H1 (cell line): ENCODE data around the gene MPLKIP. TPM values are rescaled to one million over a fixed set of nuclear protein-coding genes. Genes with fewer than 3 reads are reported as not detected.

Experiments
- CTCF ChIA-PET: fragments of 300-600 bp; sonication (Branson Sonifier 250); formaldehyde crosslinking; loops from one replicate; lab custom pipeline; 2021; ENCODE audit not compliant: partially characterized antibody; lab: Charles Lee
- POLR2A ChIA-PET: fragments of 300-600 bp; sonication (Branson Sonifier 250); formaldehyde crosslinking; loops from one replicate; lab custom pipeline; 2021; ENCODE audit warnings: inconsistent platforms; ENCODE audit not compliant: partially characterized antibody; lab: Charles Lee
- DNase-seq, 2 experiments: peaks; one replicate each; pipeline versions ENCODE4 v3.0.0 to v3.0.0-alpha.2; 2010 to 2022; ENCODE audit warnings: low spot score in 2 of 2, low read depth in 1 of 2, mixed read lengths in 1 of 2
- FAIRE-seq: peaks from 2 replicates; lab custom pipeline; 2011; peaks lifted over from hg19 to GRCh38; lab: Jason Lieb, UNC
- H2AFZ ChIP-seq: 2 replicates; pipeline ENCODE4 v1.8.1; 2012; ENCODE audit warnings: low read length, inconsistent platforms
- H2AK5ac ChIP-seq: 2 replicates; pipeline ENCODE4 v1.6.1; 2013; ENCODE audit warnings: low read depth, low read length
- H2BK120ac ChIP-seq: replicated peaks from 2 replicates; pipeline ENCODE3; 2013; ENCODE audit warnings: low read depth, low read length, inconsistent platforms
- H2BK12ac ChIP-seq: 2 replicates; pipeline ENCODE4 v1.6.1; 2013; ENCODE audit warnings: low read depth, low read length
- H2BK15ac ChIP-seq: 2 replicates; pipeline ENCODE4 v1.6.1; 2013; ENCODE audit warnings: low read length
- H2BK20ac ChIP-seq: 2 replicates; pipeline ENCODE4 v1.6.1; 2013; ENCODE audit warnings: low read length
- H2BK5ac ChIP-seq: 2 replicates; pipeline ENCODE4 v1.6.1; 2013; ENCODE audit warnings: low read depth, low read length
- H3K14ac ChIP-seq: 2 replicates; pipeline ENCODE4 v1.6.1; 2013; ENCODE audit warnings: inconsistent platforms; ENCODE audit not compliant: insufficient read length
- H3K18ac ChIP-seq: 2 replicates; pipeline ENCODE4 v1.6.1; 2013; ENCODE audit warnings: low read length; ENCODE audit errors: extremely low read depth
- H3K23ac ChIP-seq: 2 replicates; pipeline ENCODE4 v1.6.1; 2013; ENCODE audit warnings: inconsistent platforms; ENCODE audit not compliant: insufficient read length
- H3K23me2 ChIP-seq: 2 replicates; pipeline ENCODE4 v1.6.1; 2013; ENCODE audit warnings: low read depth, low read length
- H3K27ac ChIP-seq: 2 replicates; pipeline ENCODE4 v1.6.1; 2011; ENCODE audit warnings: low read depth, low read length, inconsistent platforms
- H3K27me3 ChIP-seq, 4 experiments: replicated peaks in 1 of 4; 1 replicate in 1 of 4; 2 replicates in 3 of 4; pipeline versions ENCODE4 v1.6.1 to v1.8.1; 2011 to 2013; ENCODE audit warnings: low read length in 3 of 4, mild to moderate bottlenecking in 3 of 4, inconsistent platforms in 2 of 4, mixed read lengths in 2 of 4, moderate library complexity in 1 of 4; ENCODE audit not compliant: control insufficient read depth in 3 of 4, insufficient read depth in 3 of 4; ENCODE audit errors: extremely low read depth in 1 of 4
- H3K36me3 ChIP-seq, 4 experiments: 2 replicates each; pipeline versions ENCODE4 v1.6.1 to v1.8.1; 2011 to 2013; ENCODE audit warnings: mild to moderate bottlenecking in 4 of 4, low read length in 3 of 4, moderate library complexity in 2 of 4, control low read depth in 1 of 4, inconsistent platforms in 1 of 4; ENCODE audit not compliant: insufficient read depth in 4 of 4, control insufficient read depth in 2 of 4
- H3K4ac ChIP-seq: replicated peaks from 2 replicates; pipeline ENCODE3; 2013; ENCODE audit warnings: low read length, low read depth, mixed read lengths, inconsistent platforms; ENCODE audit not compliant: insufficient read length
- H3K4me1 ChIP-seq, 4 experiments: replicated peaks in 1 of 4; 1 replicate in 1 of 4; 2 replicates in 3 of 4; pipeline versions ENCODE4 v1.6.1 to v1.8.1; 2011 to 2013; ENCODE audit warnings: low read length in 3 of 4, inconsistent platforms in 2 of 4, mixed read lengths in 1 of 4; ENCODE audit not compliant: insufficient read depth in 4 of 4, control insufficient read depth in 3 of 4
- H3K4me2 ChIP-seq, 2 experiments: 2 replicates each; pipeline versions ENCODE4 v1.6.1 to v1.8.1; 2011 to 2013; ENCODE audit warnings: low read depth in 2 of 2, low read length in 2 of 2, control low read depth in 1 of 2, inconsistent platforms in 1 of 2, mild to moderate bottlenecking in 1 of 2; ENCODE audit not compliant: insufficient read depth in 1 of 2
- H3K4me3 ChIP-seq, 4 experiments: fragments of 200-600, 300-600 bp in 1 of 4; sonication (generic), shearing (Covaris generic), sonication (Bioruptor Twin) in 1 of 4; 2 replicates each; pipeline versions ENCODE4 v1.5.1 to v1.8.1; 2011 to 2016; ENCODE audit warnings: low read length in 4 of 4, low read depth in 3 of 4, control low read depth in 2 of 4, inconsistent platforms in 2 of 4, mild to moderate bottlenecking in 2 of 4, mixed read lengths in 1 of 4, moderate library complexity in 1 of 4; ENCODE audit not compliant: insufficient read depth in 2 of 4; ENCODE audit errors: extremely low read depth in 1 of 4
- H3K56ac ChIP-seq: replicated peaks from 2 replicates; pipeline ENCODE3; 2013; ENCODE audit warnings: low read depth, mild to moderate bottlenecking, mixed read lengths, low read length, inconsistent platforms; ENCODE audit not compliant: insufficient read length
- H3K79me1 ChIP-seq: 2 replicates; pipeline ENCODE4 v1.6.1; 2013; ENCODE audit warnings: low read depth, low read length, control low read depth
- H3K79me2 ChIP-seq, 2 experiments: 2 replicates each; pipeline versions ENCODE4 v1.6.1 to v1.8.1; 2012 to 2013; ENCODE audit warnings: low read length in 2 of 2, mild to moderate bottlenecking in 2 of 2, inconsistent platforms in 1 of 2; ENCODE audit not compliant: insufficient read depth in 2 of 2, control insufficient read depth in 1 of 2
- H3K9ac ChIP-seq, 4 experiments: replicated peaks in 1 of 4; 1 replicate in 1 of 4; 2 replicates in 3 of 4; pipeline versions ENCODE4 v1.6.1 to v1.8.1; 2011 to 2013; ENCODE audit warnings: low read depth in 3 of 4, low read length in 3 of 4, control low read depth in 2 of 4, mild to moderate bottlenecking in 2 of 4, moderate library complexity in 2 of 4, inconsistent platforms in 1 of 4; ENCODE audit errors: extremely low read depth in 1 of 4
- H3K9me3 ChIP-seq, 2 experiments: 2 replicates each; pipeline versions ENCODE4 v1.6.1 to v1.8.1; 2012 to 2013; ENCODE audit warnings: mild to moderate bottlenecking in 2 of 2, moderate library complexity in 2 of 2, control low read depth in 1 of 2, inconsistent platforms in 1 of 2, low read depth in 1 of 2, low read length in 1 of 2, mixed read lengths in 1 of 2; ENCODE audit not compliant: insufficient read depth in 2 of 2
- H4K20me1 ChIP-seq, 2 experiments: replicated peaks in 1 of 2; 2 replicates each; pipeline versions ENCODE3 to v1.8.1; 2011 to 2013; ENCODE audit warnings: inconsistent platforms in 2 of 2, low read length in 2 of 2, mild to moderate bottlenecking in 1 of 2; ENCODE audit not compliant: insufficient read depth in 2 of 2, control insufficient read depth in 1 of 2
- H4K5ac ChIP-seq: 2 replicates; pipeline ENCODE4 v1.6.1; 2013; ENCODE audit warnings: low read length, low read depth, mixed read lengths, inconsistent platforms; ENCODE audit not compliant: insufficient read length
- H4K8ac ChIP-seq: 2 replicates; pipeline ENCODE4 v1.8.0; 2013; ENCODE audit warnings: mild to moderate bottlenecking, moderate library complexity, low read length, inconsistent platforms; ENCODE audit not compliant: insufficient read depth; ENCODE audit errors: extremely low read depth
- H4K91ac ChIP-seq: replicated peaks from 2 replicates; pipeline ENCODE3; 2013; ENCODE audit warnings: low read length, mixed read lengths, inconsistent platforms; ENCODE audit not compliant: insufficient read length
- BACH1 ChIP-seq: IDR thresholded peaks from 2 replicates; pipeline ENCODE4 v1.6.1; 2012; ENCODE audit warnings: low read length, improper control_type of control experiment
- CEBPB ChIP-seq: IDR thresholded peaks from 2 replicates; pipeline ENCODE4 v1.6.1; 2012; ENCODE audit warnings: low read depth, low read length
- CTCF ChIP-seq, 3 experiments: IDR thresholded peaks; 1 replicate in 2 of 3; 2 replicates in 1 of 3; pipeline versions ENCODE4 v1.5.1 to v1.6.1; 2011; ENCODE audit warnings: low read length in 3 of 3, mild to moderate bottlenecking in 3 of 3, inconsistent platforms in 2 of 3, low read depth in 1 of 3, moderate library complexity in 1 of 3; ENCODE audit not compliant: insufficient read depth in 1 of 3; ENCODE audit errors: control extremely low read depth in 1 of 3
- E2F6 ChIP-seq: IDR thresholded peaks from 2 replicates; pipeline ENCODE4 v1.6.1; 2012; ENCODE audit warnings: inconsistent platforms
- POLR2A ChIP-seq, 2 experiments: IDR thresholded peaks; 1 replicate in 1 of 2; 2 replicates in 1 of 2; pipeline ENCODE4 v1.6.1; 2011; ENCODE audit warnings: low read depth in 2 of 2, low read length in 2 of 2, mild to moderate bottlenecking in 2 of 2; ENCODE audit errors: control extremely low read depth in 1 of 2
- SP1 ChIP-seq: IDR thresholded peaks from 2 replicates; pipeline ENCODE4 v1.6.1; 2011; ENCODE audit warnings: low read depth, low read length
- SP4 ChIP-seq: IDR thresholded peaks from 2 replicates; pipeline ENCODE4 v1.6.1; 2012; ENCODE audit warnings: low read length, inconsistent platforms
- TBP ChIP-seq: IDR thresholded peaks from 2 replicates; pipeline ENCODE4 v1.6.1; 2011; ENCODE audit warnings: low read depth, low read length, improper control_type of control experiment
- TEAD4 ChIP-seq: IDR thresholded peaks from 2 replicates; pipeline ENCODE4 v1.6.1; 2012; ENCODE audit warnings: low read depth, low read length, inconsistent platforms, mixed read lengths
- USF2 ChIP-seq: IDR thresholded peaks from 2 replicates; pipeline ENCODE4 v1.6.1; 2011; ENCODE audit warnings: low read length, improper control_type of control experiment
- YY1 ChIP-seq: IDR thresholded peaks from 2 replicates; pipeline ENCODE4 v1.6.1; 2011; ENCODE audit warnings: low read depth, mild to moderate bottlenecking, low read length
- ZNF274 ChIP-seq: IDR thresholded peaks from 2 replicates; pipeline ENCODE4 v1.7.0; 2012; ENCODE audit warnings: low read length, borderline replicate concordance; ENCODE audit errors: extremely low read depth
- WGBS, 2 experiments: shearing (Covaris generic) in 1 of 2; methylation state at CpG; one replicate each; pipeline versions ENCODE4 v1.1.6 to v1.1.7; 2013 to 2015; ENCODE audit warnings: low lambda C conversion rate in 2 of 2, mixed read lengths in 2 of 2, inconsistent platforms in 1 of 2, low coverage in 1 of 2, missing lambda C conversion rate in 1 of 2; ENCODE audit not compliant: insufficient replicate concordance in 2 of 2, insufficient coverage in 1 of 2, insufficient read length in 1 of 2; ENCODE audit errors: extremely low coverage in 1 of 2, missing lambda C conversion rate in 1 of 2; 5-methylcytosine and 5-hydroxymethylcytosine counted together
- polyA plus RNA-seq, 7 experiments: library from polyadenylated mRNA; depleted of rRNA in 3 of 7; stranded (reverse) in 5 of 7; unstranded in 2 of 7; fragments of >200 nt in 5 of 7; fragments of 200-250 nt in 2 of 7; gene quantifications; 1 replicate in 5 of 7; 2 replicates in 1 of 7; 4 replicates in 1 of 7; pipeline versions ENCODE4 v1.2.1 to v1.2.3, GENCODE V29; 2011 to 2013; ENCODE audit warnings: missing spikeins in 2 of 7, mixed read lengths in 2 of 7
- total RNA-seq: library from RNA; stranded (reverse); fragmentation: NEBNext Ultra II Directional; extraction: Animal tissue kit (Norgen Biotek cat#: 25700); gene quantifications from 2 replicates; pipeline ENCODE4 v1.2.1, GENCODE V29; 2021

Gene MPLKIP
- total and polyA plus RNA-seq, 2 of the 8 experiments (the other 6 are each of a cell fraction or from before 2014, with no cell fraction given) = 57.2 to 73.4 TPM

GRCh38 chr7:40177071-40177470, 42.6 kb upstream of the MPLKIP start:
- Histone ChIP-seq H3K18ac (no peak overlapping the region), H2AFZ (no peak overlapping the region), H4K20me1 (no peaks in the 10 kb centered on the region), H3K4me2 (no peak overlapping the region), H3K79me2 (no peaks in the 10 kb centered on the region), H3K36me3 (no peaks in the 10 kb centered on the region), H3K23ac (no peak overlapping the region), H3K23me2 (no peaks in the 10 kb centered on the region), H4K8ac (no peak overlapping the region), H3K9ac (no peak overlapping the region), H3K4me3 (no peak overlapping the region), H3K4ac (no peak overlapping the region), H3K14ac (no peak overlapping the region), H3K4me1 (no peaks in the 10 kb centered on the region), H4K91ac (no peak overlapping the region), H3K9me3 (no peaks in the 10 kb centered on the region), H2BK12ac (no peak overlapping the region), H2BK5ac (no peak overlapping the region), H4K5ac (no peak overlapping the region), H2AK5ac (no peak overlapping the region), H2BK120ac (no peak overlapping the region)
- no peak for FAIRE-seq
- WGBS, 2 experiments = 93% methylated on average over 5 of the region's 5 CpGs; no CpG with 5 or more reads in 1 of the 2 experiments
- POLR2A ChIA-PET = no interaction called here
- peak in 1 of 2 experiments; percentile 11 for DNase-seq
- TF ChIP-seq TBP = no peak
- no peak for TF ChIP-seq SP4
- TF ChIP-seq USF2 = no peak
- TF ChIP-seq BACH1 = no peak
- TF ChIP-seq POLR2A (IDR thresholded peaks at IDR 0.05; ENCODE audit: control extremely low read depth in 1 of 2, low read depth in 2 of 2, low read length in 2 of 2) = no peak
- TF ChIP-seq ZNF274 = no peak
- TF ChIP-seq TEAD4 = no peak
- no peak for TF ChIP-seq E2F6
- no peak for TF ChIP-seq CTCF (IDR thresholded peaks at IDR 0.05; ENCODE audit: control extremely low read depth in 1 of 3, insufficient read depth in 1 of 3, low read depth in 1 of 3, low read length in 3 of 3)
- TF ChIP-seq YY1 = no peak
- TF ChIP-seq CEBPB = no peak
- TF ChIP-seq SP1 = no peak
- TF ChIP-seq, all 59 proteins: peak for 0
- Histone ChIP-seq H3K27ac (no peak overlapping the region), H2BK20ac (no peak overlapping the region), H3K79me1 (no peaks in the 10 kb centered on the region), H3K56ac (no peak overlapping the region), H2BK15ac (no peak overlapping the region), H3K27me3 (no peaks in the 10 kb centered on the region)
- CTCF ChIA-PET = no interaction called here
